Measurements from ENCODE around the gene CDKL2.

The CDKL2 gene

DNA sequence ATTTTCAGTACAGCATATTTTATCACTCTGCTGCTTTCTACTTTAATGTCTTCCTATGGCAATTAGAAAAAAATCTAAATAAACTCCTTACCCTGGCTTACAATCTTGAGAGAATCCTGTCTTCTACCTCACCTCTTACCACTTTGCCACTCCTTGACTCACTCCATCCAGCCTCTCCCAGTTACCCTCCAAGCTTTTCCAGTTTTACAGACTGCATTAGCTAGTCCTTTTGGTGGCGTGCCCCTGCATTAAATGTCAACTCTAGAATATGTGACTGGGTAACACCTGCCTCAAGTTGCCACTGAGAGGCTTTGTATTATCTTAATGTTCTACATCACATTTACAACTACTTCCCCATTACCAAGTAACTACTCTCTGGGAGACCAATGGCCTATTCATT, 7.5 kb upstream of the CDKL2 start:
- DNase-seq, result no peak

DNA sequence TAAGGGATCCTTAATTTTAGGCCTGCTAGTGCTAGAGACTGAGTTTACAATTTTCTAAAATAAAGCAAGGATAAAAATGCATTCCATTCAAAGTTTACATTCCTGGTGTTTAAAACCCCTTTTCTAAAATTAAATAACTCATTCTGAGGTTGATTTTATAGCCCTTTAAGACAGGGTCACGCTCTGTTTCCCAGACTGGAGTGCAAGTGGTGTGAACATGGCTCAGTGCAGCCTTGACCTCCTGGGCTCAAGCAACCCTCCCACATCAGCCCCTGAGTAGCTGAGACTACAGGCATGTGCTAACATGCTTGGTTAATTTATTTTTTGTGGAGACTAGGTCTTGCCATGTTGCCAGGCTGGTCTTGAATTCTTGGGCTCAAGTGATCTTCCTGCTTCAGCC, 6.8 kb upstream of the CDKL2 start:
- DNase-seq, result no peak

DNA sequence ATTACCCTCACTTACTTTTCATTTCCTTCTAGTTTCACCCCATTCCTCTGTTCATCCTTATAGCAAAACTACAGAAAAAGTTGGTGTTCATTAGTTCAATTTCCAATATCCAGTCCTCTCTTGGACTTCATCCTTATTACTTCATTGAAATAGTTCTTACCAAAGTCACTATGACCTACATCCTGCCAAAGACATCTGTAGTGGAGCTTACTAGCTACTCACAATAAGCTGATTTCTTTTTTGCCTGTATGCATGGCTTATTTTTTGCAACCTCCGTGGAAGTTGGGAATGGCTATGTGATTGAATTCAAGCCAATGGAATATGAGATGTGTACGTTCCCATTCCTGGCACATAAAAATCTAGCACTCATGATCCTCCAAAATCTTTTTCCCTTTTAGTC, 4.6 kb upstream of the CDKL2 start:
- DNase-seq, result no peak

DNA sequence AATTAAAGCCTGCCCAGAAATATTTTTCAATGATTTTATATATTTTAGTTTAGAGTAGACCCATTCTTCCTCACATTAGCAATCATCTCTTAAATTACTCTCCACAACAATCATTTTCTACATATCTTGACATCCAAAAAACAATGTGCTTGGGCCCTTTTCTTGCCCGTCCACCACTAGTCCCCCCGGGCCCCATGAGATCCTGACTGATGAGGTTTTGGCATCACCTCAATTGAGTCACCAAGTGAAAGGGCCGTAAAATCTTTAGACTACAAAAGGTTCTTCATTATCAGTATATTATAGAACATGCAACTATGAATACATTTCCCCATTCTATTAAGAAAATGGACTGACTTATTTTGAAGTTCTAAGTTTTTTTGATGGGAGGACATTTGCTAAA, 4.0 kb upstream of the CDKL2 start:
- DNase-seq, result no peak

DNA sequence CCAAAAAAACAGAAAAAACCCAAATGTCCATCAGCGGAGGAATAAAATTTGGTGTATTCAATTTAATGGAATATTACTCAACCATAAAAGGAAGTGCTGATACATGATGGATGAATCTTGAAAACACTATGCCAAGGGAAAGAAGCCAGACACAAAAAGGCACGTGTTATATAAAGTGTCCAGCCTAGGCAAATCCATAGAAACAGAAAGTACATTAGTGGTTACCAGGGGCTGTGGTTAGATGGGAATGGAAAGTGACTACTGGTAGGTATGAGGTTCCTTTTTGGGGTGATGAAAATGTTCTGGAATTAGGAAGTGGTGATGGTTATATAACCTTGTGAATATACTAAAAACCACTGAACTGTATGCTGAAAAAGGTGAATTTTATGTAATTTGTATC, 3.5 kb upstream of the CDKL2 start:
- no peak for DNase-seq

DNA sequence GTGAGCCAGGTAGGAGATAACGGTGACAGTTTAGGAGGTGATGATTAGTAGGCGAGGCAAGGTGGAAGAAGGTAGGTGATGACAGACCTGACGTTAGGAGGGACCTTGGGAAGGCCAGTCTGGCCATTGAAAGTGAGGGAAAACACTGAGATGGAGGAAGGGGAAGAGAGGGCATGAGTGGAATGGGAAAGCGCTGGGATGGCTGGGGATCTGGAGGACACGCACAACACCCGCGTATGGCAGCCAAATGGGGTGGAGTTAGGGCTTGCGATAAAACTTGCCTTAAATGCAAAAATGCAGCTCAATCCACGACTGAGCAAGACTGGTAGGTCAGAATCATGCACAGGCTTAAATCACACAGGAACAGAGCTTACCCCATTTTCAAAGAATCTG, 605 bp upstream of the CDKL2 start:
- DNase-seq, result no peak

DNA sequence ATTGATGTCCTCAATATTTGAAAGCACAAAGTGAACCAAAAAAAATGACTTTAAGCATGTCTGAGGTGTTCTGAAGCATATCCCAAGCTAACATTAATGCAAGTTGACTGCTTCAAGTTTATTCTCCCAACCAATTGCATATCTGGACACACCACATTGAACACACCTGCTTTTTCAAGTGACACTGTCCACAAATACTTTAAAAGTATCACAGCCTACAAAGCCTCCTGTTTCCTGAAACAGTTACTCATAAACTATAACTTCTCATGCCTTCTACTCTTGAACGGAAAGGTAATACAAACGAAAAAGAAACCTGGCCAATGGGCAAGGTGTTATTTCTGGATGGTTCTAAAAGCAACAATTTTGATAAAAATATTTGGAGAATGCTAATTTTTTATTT, 1.1 kb downstream of the CDKL2 start:
- DNase-seq, result no peak

DNA sequence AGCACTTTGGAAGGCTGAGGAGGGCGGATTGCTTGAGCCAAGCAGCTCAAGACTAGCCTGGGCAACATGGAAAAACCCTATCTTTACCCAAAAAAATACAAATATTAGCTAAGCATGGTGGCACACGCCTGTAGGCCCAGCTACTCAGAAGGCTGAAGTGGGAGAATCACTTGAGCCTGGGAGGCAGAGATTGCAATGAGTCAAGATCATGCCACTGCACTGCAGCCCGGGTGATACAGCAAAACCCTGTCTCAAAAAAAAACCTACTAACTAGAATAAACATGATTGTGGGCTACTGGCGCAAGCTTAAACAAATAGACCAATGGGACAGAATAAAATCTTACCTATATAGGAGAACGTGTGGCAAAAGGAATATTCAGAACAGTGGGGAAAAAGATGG, 7.3 kb downstream of the CDKL2 start:
- no peak for DNase-seq

DNA sequence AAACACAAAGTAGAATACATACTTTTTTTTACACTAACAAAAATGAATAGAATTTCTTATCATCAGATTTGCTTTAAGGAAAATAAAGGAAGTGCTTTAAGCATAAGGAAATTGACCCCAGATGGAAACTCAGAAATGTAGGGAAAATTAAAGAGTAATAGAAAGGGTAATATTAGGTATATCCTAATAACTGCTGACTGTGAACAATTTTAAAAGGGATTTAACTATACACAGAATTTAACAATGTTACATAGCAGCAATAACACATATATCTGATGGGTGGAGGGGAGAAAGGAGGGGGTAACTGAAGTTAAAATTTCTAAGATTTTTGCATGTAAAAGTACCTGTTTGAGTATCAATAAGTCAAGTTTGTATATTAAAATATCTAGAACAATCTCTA, 8.6 kb downstream of the CDKL2 start:
- no peak for DNase-seq

DNA sequence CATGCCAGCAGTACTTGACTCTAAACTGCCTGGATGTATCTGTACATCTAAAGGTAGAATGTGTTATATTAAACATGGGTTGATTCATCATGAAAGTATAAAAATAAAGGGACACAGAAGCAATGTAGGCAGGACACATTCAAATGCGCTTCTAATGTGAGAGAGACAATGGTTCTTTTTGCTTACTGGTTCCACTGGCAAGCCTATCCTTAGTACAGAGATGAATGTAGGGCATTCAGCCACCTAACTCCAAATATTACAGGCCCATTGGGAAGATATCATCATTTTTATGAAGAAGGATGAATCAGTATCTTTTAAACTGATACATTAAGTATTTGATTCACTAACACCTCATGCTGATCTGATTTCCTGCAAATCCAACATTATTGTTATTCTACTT, 18.0 kb downstream of the CDKL2 start:
- DNase-seq, result no peak

DNA sequence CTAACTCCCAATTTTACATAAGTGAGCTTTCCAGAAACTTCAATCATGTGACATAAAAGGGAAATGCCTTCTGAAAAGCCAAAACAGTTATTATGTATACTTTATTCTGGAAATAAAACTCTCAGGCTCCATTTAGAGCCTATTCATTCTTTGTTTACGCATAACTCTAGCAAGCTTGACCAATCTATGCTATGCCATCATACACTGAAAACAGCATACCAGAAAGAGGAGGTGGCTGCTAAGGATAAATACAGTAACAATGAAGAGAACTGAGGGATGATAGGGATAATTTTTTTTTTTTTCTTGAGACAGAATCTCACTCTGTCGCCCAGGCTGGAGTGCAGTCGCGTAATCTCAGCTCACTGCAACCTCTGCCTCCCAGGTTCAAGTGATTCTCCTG, 24.4 kb downstream of the CDKL2 start:
- no peak for DNase-seq

DNA sequence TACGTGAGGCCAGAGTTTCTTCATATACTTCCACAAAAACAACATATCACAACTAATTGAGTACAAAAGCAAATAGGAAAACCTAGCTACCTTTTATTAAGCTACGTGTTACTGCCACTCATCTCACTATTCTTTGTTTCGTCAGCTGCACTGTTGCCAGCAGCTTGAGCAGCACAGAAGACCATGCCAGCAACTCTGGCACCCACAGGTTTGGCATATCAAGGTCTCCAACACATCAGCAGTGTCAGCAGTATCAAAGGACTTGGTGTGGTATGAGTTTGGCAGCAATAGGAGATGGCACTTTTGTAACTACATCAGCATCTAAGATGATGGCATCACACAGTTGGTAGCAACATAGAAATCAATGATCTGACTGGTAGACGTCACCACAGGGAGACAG, 30.7 kb downstream of the CDKL2 start:
- DNase-seq, result no peak

DNA sequence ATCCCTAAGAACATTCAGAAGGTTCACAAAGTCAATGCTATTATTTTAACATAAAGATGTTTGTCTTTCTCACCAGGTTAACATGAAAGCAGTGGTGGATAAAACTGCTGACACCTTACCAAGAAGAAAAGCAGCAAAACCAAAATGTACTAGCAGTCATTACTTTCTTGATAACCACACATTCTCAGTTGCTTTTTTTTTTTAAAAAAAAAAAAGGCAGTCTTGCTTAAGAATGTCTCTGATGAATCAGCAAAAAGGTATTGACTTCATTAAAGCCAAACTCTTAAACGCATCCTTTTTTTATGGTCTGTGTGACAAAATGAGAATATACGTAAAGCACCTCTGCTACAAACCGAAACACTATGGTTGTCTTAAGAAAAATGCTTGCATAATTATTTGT, 31.9 kb downstream of the CDKL2 start:
- no peak for DNase-seq

DNA sequence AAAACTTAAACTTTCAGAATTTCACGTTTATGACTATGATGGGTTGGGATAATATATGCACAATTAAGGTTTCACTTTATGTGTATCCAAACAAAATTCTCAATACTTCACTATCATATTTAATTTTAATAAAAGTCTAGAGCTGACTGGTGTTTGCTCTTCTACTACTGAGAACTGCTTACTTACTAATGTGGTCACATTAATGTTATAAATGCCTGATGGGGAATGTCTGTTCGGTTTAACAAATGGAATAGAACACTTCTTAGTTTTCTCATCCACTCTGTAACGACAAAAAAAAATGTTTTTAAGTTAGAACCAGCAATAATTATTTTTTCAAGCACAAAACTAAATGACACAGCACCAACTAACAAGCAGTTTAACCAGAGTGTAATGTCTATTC, 34.3 kb downstream of the CDKL2 start:
- DNase-seq, result no peak

DNA sequence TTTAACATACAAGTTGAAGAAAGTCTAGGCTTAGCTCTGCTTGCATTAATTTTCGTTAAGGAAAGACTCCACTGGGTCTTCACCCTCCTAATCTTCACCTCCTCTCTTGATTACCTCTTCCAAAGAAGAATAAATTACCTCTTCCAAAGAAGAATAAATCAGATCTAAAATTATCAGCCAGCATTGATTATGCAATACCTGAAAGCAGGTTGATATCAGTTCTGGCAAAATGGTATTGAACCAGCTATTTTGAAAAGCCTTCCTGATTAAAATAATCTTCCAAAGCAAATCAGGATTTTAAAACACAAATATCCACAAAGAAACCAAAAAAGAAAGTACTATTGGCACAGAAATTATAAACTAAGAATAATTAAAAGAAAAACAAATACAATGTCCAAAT, 36.9 kb downstream of the CDKL2 start:
- no peak for DNase-seq

DNA sequence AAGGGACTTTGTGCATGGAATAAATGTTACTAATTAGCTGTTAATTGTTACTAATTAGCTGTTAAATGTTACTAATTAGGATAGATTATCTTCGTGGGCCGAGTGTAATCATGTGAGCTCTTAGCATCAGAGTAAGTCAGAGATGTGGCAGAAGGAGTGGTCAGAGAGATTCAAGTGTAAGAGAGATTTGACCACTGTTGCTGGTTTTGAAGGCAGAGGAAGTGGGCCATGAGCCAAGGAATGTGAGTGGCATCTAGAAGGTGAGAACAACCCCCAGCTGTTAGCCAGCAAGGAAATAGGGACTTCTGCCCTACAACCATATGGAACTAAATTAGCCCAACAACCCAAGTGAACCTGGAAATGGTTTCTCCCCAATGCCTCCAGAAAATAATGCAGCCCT, 46.3 kb downstream of the CDKL2 start:
- no peak for DNase-seq

DNA sequence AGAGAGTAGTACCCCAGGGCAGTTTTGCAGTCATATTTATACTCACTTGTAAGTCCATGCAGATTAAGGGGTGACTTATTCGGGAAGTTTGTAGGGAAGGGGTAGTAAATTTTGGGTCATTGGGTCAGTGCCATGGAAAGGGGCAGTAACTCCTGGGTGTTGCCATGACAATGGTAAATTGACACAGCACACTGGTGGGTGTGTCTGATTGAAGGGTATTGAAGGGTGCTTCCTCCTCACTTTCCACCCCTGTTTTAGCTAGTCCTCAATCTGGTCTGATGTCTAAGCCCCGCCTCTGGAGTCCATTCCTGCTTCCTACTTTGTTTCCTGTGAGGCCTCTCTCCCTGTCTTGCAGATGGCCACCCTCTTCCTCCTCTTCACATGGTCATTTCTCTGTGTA, 62.6 kb downstream of the CDKL2 start:
- DNase-seq, result no peak

DNA sequence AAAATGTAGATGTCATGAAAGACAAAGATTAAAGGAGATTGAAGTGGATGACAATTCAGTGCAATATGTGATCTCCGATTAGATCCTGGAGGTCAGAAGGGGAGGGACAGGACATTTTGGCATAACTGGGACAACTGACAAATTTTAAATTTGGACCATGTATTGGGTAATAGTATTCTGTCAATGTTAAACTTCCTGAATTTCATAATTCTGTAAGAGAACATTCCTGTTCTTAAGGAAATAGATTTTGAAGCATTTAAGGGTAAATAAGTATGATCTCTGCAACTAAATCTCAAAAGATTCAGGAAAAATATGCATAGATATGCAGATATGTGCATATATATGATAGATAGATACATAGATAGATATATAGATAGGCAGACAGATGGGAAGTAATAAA, 63.4 kb downstream of the CDKL2 start:
- no peak for DNase-seq

DNA sequence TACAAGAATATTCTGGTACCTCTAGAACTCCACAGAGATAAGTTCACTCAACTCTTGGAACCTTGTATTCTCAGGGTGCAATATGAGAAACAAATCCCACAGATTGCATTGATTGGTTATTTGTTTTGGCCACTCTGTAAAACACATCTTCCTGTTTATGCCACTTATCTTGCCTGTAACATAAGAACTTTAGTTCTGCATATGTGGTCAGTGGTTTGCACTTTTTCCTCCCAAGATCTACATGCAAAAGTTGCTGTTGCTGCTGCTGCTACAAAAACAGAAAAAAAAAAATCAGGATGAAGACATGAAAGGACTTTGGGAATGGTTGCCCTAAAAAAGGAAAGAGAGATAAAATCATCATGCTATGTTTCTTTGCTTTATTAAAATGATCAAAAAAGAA, 64.8 kb downstream of the CDKL2 start:
- DNase-seq, result no peak

DNA sequence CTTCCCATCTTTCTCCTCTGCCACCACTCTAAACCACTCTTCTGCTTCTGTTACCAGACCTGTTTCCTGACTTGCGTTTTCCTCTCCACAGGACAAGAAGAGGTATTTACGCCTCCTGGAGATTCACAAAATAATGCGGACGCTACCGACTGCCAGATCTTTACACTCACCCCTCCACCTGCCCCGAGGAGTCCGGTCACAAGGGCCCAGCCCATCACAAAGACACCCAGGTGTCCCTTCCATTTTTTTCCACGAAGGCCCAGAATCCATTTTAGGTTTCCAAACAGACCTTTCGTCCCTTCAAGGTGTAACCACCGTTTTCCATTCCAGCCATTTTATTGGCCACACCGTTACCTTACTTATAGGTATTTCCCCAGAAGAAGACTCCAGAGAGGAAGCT, 66.3 kb downstream of the CDKL2 start:
- DNase-seq, result no peak

DNA sequence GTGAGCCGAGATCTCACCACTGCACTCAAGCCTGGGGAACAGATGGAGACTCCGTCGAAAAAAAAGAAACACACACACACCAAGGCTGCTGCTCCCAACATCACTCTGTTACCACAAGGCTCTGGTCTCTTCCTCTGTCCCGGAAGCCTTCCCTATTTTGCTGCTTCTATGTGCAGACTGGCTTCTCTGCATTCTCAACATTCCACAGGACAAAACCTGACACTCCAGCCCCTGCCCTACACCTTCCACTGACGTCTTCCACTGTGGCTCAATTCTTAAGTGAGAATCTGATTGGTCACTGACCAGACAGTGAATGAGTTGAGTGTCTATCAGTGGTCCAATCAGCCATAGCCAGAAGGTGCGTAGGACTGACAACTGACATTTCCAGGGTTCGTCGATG, 68.5 kb downstream of the CDKL2 start:
- DNase-seq, result no peak

DNA sequence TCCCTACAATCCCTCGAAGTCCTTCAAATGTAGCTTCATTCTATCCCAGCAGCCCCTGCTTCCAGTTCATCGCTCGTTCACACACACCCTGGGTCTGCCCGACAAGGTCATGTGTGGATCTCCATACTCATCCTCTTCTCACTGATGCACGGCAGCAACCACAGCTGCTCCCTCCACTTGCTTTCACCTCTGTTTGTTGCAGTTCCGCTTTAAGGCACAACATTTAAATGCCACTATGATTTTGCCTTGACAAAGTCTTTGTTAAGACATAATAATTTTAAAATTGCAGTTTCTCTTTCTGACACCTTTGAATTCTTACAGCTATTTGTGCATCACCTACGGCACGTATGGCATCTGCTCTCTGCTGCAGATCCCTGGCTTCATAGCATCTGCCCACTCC, 72.6 kb downstream of the CDKL2 start:
- no peak for DNase-seq

DNA sequence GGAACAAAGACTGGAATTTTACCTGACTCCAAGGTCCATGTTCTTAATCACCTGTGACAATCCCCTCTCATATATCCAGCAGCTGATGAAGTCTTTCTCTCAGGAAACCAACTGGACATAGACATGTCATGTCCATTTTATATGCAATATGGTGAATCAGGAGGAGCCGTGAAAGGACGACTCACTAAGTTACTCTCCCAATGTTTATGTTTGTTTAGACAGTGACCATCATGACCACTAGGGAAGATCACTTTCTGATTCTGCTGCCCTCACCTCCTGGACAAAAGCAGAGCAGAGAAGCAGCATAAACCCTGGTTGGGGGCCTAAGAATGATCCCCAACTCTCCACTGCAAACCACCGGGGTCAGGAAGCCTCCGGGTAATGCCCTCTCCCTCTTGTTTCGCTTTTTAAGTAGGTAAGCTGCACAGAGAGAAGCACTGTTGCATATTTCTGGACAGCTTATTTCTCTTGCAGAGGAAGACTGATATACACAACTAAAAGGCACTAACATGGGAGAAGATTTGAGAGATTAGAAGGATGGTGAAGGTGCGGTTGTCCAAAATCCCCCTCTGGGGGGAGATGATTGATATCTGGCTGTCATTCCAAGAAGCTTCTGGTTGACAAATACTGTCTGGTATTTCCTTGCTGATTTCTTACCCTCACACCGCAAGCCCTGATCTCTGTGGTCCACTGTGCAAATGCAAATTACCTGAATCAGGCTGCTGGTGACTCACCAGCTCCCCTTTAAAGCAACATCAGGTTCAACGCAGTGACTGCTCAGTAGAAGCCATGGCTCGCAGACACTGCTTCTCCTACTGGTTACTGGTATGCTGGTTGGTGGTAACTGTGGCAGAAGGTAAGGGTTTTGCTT, 74.8 kb downstream of the CDKL2 start, which contains the start of gene ODAPH:
ODAPH (plus strand) TSS at position 773 of the 871 bp plus-strand sequence; CDS start at position 790, 17 bp downstream.
- no peak for DNase-seq

DNA sequence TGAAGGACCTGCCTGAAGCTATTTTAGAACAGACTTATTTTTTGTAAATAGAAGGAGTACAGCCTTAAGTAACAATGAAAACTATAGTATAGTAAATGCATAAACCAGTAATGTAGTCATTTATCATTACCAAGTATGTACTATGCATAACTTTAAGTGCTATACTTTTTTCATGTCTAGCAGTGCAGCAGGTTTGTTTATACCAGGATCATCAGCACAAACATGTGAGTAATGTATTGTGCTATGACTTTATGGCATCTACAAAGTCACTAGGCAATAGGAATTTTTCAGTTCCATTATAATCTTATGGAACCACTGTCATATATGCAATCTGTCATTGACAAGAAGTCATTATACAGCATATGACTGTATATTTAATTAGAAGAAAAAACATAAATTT, 77.9 kb downstream of the CDKL2 start:
- DNase-seq, result no peak

DNA sequence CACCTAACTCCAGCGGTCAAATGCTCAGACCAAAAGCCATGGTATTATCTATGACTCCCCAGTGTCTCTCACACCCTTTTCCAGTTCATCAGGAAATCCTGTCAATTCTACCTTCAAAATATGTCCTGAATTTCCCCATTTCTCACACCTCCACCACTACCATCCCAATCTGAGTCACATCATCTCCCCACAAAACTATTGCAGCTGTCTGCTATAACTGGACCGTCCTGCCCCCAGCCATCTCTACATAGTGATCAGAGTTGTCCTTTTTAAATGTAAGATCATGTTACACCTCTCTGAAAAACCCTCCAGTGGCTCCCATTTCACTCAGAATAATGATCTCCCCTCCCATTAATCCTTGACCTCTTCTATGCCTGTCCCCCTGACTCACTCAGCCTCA, 81.3 kb downstream of the CDKL2 start:
- no peak for DNase-seq

Data from stimulated activated CD4-positive, alpha-beta T cell treated with anti-CD3 and anti-CD28 coated beads, Interleukin-4, amount 100 ng/mL, for 4 hours (primary cell).